ENCODE data around the gene TFAP2A. TPM values are rescaled to one million over a fixed set of nuclear protein-coding genes. Genes with fewer than 3 reads are reported as not detected.
A peak's percentile ranks its signal among the peaks of the same experiment; 100 is the strongest.

TFAP2A gene
- total and polyA plus RNA-seq, 10 of the 15 experiments (the other 5 are each of a cell fraction or from before 2014, with no cell fraction given), result 0.05 to 0.46 (median 0.17) TPM; not detected in 4

DNA sequence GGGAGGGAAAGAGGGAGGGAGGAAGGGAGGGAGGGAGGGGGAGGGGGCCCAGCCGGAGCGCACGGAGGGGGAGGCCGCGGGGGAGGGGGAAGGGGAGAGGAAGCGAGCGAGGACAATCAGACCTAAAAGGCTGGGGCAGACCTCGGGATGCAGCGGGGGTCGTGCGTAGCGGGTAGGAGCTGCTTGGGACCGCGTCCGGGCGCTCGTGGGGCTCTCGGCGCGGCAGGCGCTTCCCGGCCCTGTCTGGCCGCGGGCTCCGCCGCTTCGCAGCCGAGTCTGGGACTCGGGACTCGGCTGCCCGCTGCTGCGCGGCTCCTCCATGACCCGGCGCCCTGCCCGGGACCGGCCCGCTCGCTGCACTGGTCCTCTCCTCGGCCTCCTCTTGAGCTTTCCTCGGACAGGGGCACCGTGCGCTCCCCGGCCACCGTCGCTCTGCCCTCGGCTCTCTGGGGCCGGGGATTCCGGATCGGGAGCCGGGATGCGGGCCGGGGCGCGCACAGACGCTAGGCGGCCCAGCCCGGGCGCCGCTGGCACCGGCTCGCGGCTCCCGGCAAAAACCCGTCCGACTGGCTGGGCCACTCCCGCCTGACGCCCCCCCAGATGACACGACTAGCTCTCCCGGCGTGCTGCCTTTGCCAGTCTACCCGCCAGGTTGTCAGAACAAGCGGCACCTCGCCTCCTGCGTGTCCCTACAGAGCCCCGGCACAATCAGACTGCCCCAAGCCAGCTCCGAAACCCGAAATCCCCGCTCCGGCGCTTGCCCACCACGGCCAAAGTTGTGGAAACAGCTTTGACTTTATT, 2.2 kb downstream of the TFAP2A start:
- 2% methylated on average over 48 of the region's 82 CpGs for WGBS (ENCODE audit: insufficient coverage, insufficient replicate concordance, low lambda C conversion rate, missing lambda C conversion rate)
- intact Hi-C loops (cut with micrococcal nuclease; ENCODE audit: unreplicated experiment), result no loop called here
- FAIRE-seq (no peak), ATAC-seq (peak; percentile 71), DNase-seq (ENCODE audit: low read depth, low spot score) (no peak)
- ChIA-PET RAD21 (ENCODE audit: unreplicated experiment) (interaction anchor here (1.4 kb wide), 1 partner anchor 8 kb away, joined by 4 read pairs; no protein-coding TSS in a partner anchor), SMC1A (ENCODE audit: uncharacterized antibody, unreplicated experiment) (interaction anchor here (0.7 kb wide), 1 partner anchor 73 kb away, joined by 3 read pairs; no protein-coding TSS in a partner anchor), POLR2A (no interaction called here), CTCF (interaction anchor here (1.2 to 4.0 kb wide), 2 partner anchors 17 to 382 kb away, joined by 3 to 20 read pairs; no protein-coding TSS in a partner anchor)
- Histone ChIP-seq H3K4me3 (peak overlapping the region; percentile 64), H3K9me3 (replicated peaks; ENCODE audit: control insufficient read depth, insufficient read depth, low read length) (peaks cover 2% of the 10 kb centered on the region; the same call in 1 of the 3 replicates), H4K20me1 (ENCODE audit: control insufficient read depth, insufficient read depth) (no peaks in the 10 kb centered on the region), H3K36me3 (ENCODE audit: control insufficient read depth in 2 of 2, insufficient read depth in 2 of 2, low read length in 1 of 2) (no peaks in the 10 kb centered on the region), H3K79me2 (ENCODE audit: control insufficient read depth, insufficient read depth, low read length) (no peaks in the 10 kb centered on the region), H2AFZ (ENCODE audit: control insufficient read depth, low read depth, low read length) (peak overlapping the region; percentile 75), H3K27ac (ENCODE audit: control insufficient read depth, insufficient read depth) (no peak overlapping the region), H3K9ac (ENCODE audit: control insufficient read depth, insufficient read depth, low read length) (no peak overlapping the region), H3K27me3 (replicated peaks in 1 of 2; ENCODE audit: control insufficient read depth in 2 of 2, insufficient read depth in 2 of 2, low read length in 1 of 2) (peaks cover 12 to 48% of the 10 kb centered on the region in 2 experiments), H3K4me2 (ENCODE audit: control insufficient read depth, insufficient read depth) (peak overlapping the region; percentile 86), H3K4me1 (ENCODE audit: control insufficient read depth, insufficient read depth, low read length) (peaks cover 15% of the 10 kb centered on the region)
- TF ChIP-seq JUND (IDR thresholded peaks at IDR 0.05; ENCODE audit: low read depth, low read length) (no peak), LARP7 (IDR thresholded peaks at IDR 0.05) (0 out of 2 replicates have a peak, but pooled peaks have one; percentile 46), IKZF1 (conservative IDR thresholded peaks at IDR 0.05) (peak; percentile 42; the same call in 1 of the 2 replicates)
- BruUV-seq (replicated peaks), result no TSS peak
- in situ Hi-C loops (cut with MboI), result no loop called here

DNA sequence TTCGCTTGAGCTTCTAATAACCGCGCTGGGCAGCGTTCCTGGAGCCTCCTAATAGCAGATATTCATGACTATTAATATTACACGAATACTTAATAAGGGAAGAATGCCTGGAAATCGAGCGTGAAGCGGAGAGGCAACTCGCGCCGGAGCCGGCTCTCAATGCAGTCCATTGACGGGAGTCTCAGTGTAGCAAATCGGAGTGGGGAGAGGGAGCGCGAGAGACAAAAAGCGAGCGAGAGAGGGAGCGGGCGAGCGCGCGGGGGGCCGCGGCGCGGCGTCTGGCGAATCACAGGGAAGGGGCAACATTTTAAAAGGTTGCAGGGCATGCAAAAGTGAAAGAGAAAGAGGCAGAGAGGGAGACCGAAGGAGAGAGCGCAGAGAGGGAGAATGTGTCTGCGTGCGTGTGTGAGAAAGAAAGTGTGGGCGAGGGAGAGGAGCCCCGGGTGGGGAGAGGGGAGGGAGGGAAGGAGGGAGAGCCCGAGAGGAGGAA, 2.9 kb downstream of the TFAP2A start:
- intact Hi-C loops (cut with micrococcal nuclease; ENCODE audit: unreplicated experiment), result no loop called here
- peak; percentile 75 for ATAC-seq
- ChIA-PET CTCF (interaction anchor here (1.2 to 4.0 kb wide), 2 partner anchors 17 to 382 kb away, joined by 3 to 20 read pairs; no protein-coding TSS in a partner anchor), POLR2A (no interaction called here), RAD21 (ENCODE audit: unreplicated experiment) (no interaction called here), SMC1A (ENCODE audit: uncharacterized antibody, unreplicated experiment) (no interaction called here)
- BruUV-seq (replicated peaks), result no TSS peak
- peaks cover 10 to 46% of the 10 kb centered on the region in 2 experiments for H3K27me3 ChIP-seq (replicated peaks in 1 of 2; ENCODE audit: control insufficient read depth in 2 of 2, insufficient read depth in 2 of 2, low read length in 1 of 2)
- DNase-seq (ENCODE audit: low read depth, low spot score), result no peak
- peak overlapping the region; percentile 96 for H3K4me2 ChIP-seq (ENCODE audit: control insufficient read depth, insufficient read depth)
- 4% methylated on average over 30 of the region's 36 CpGs for WGBS (ENCODE audit: insufficient coverage, insufficient replicate concordance, low lambda C conversion rate, missing lambda C conversion rate)
- no peaks in the 10 kb centered on the region for H3K79me2 ChIP-seq (ENCODE audit: control insufficient read depth, insufficient read depth, low read length)
- no peak overlapping the region for H3K27ac ChIP-seq (ENCODE audit: control insufficient read depth, insufficient read depth)
- in situ Hi-C loops (cut with MboI), result no loop called here
- H2AFZ ChIP-seq (ENCODE audit: control insufficient read depth, low read depth, low read length), result peak overlapping the region; percentile 75
- peaks cover 15% of the 10 kb centered on the region for H3K4me1 ChIP-seq (ENCODE audit: control insufficient read depth, insufficient read depth, low read length)
- peak; percentile 41 for FAIRE-seq
- no peaks in the 10 kb centered on the region for H3K36me3 ChIP-seq (ENCODE audit: control insufficient read depth in 2 of 2, insufficient read depth in 2 of 2, low read length in 1 of 2)
- peak overlapping the region; percentile 70 for H3K4me3 ChIP-seq
- H3K9me3 ChIP-seq (replicated peaks; ENCODE audit: control insufficient read depth, insufficient read depth, low read length), result peaks cover 2% of the 10 kb centered on the region; the same call in 1 of the 3 replicates
- H4K20me1 ChIP-seq (ENCODE audit: control insufficient read depth, insufficient read depth), result no peaks in the 10 kb centered on the region
- H3K9ac ChIP-seq (ENCODE audit: control insufficient read depth, insufficient read depth, low read length), result peak overlapping the region; percentile 29; the same call in 1 of the 2 replicates
- TF ChIP-seq SREBF2 (IDR thresholded peaks at IDR 0.05; ENCODE audit: low read length) (no peak), CHD4 (IDR thresholded peaks at IDR 0.05) (no peak), KLF5 (IDR thresholded peaks at IDR 0.05; ENCODE audit: partially characterized antibody) (no peak), EZH2 (IDR thresholded peaks at IDR 0.05; ENCODE audit: borderline replicate concordance, control insufficient read depth, low read depth, low read length) (0 out of 2 replicates have a peak, but pooled peaks have one; percentile 37), POLR2AphosphoS5 (IDR thresholded peaks at IDR 0.05; ENCODE audit: low read length) (no peak)
- TF ChIP-seq, protein P1, sequence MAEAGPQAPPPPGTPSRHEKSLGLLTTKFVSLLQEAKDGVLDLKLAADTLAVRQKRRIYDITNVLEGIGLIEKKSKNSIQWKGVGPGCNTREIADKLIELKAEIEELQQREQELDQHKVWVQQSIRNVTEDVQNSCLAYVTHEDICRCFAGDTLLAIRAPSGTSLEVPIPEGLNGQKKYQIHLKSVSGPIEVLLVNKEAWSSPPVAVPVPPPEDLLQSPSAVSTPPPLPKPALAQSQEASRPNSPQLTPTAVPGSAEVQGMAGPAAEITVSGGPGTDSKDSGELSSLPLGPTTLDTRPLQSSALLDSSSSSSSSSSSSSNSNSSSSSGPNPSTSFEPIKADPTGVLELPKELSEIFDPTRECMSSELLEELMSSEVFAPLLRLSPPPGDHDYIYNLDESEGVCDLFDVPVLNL (IDR thresholded peaks at IDR 0.05; ENCODE audit: low read depth, low read length), result 0 out of 2 replicates have a peak, but pooled peaks have one; percentile 8
- TF ChIP-seq, protein P2, sequence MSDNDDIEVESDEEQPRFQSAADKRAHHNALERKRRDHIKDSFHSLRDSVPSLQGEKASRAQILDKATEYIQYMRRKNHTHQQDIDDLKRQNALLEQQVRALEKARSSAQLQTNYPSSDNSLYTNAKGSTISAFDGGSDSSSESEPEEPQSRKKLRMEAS (IDR thresholded peaks at IDR 0.05; ENCODE audit: low read depth, low read length), result no peak
- TF ChIP-seq, protein P3, sequence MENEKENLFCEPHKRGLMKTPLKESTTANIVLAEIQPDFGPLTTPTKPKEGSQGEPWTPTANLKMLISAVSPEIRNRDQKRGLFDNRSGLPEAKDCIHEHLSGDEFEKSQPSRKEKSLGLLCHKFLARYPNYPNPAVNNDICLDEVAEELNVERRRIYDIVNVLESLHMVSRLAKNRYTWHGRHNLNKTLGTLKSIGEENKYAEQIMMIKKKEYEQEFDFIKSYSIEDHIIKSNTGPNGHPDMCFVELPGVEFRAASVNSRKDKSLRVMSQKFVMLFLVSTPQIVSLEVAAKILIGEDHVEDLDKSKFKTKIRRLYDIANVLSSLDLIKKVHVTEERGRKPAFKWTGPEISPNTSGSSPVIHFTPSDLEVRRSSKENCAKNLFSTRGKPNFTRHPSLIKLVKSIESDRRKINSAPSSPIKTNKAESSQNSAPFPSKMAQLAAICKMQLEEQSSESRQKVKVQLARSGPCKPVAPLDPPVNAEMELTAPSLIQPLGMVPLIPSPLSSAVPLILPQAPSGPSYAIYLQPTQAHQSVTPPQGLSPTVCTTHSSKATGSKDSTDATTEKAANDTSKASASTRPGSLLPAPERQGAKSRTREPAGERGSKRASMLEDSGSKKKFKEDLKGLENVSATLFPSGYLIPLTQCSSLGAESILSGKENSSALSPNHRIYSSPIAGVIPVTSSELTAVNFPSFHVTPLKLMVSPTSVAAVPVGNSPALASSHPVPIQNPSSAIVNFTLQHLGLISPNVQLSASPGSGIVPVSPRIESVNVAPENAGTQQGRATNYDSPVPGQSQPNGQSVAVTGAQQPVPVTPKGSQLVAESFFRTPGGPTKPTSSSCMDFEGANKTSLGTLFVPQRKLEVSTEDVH (IDR thresholded peaks at IDR 0.05; ENCODE audit: low read depth, partially characterized antibody), result no peak
